Ectodermal cell (in vitro differentiated cells): Measurements from ENCODE around the gene EML2.

Experiments used
- H3K27ac ChIP-seq: 2 replicates; pipeline ENCODE4 v1.7.0; 2013; ENCODE audit warnings: mild to moderate bottlenecking, low read depth, low read length; ENCODE audit not compliant: insufficient read depth, poor library complexity, severe bottlenecking
- H3K27me3 ChIP-seq: 2 replicates; pipeline ENCODE4 v1.7.0; 2013; ENCODE audit warnings: mild to moderate bottlenecking, low read length; ENCODE audit not compliant: insufficient read depth, control insufficient read depth, poor library complexity, severe bottlenecking
- H3K36me3 ChIP-seq: one replicate; pipeline ENCODE4 v1.7.0; 2013; ENCODE audit warnings: low read length; ENCODE audit not compliant: control insufficient read depth, insufficient read depth
- H3K4me1 ChIP-seq: one replicate; pipeline ENCODE4 v1.7.0; 2013; ENCODE audit warnings: low read length; ENCODE audit not compliant: control insufficient read depth, insufficient read depth
- H3K4me3 ChIP-seq: 2 replicates; pipeline ENCODE4 v1.7.0; 2013; ENCODE audit warnings: low read depth, low read length, control low read depth; ENCODE audit not compliant: insufficient read depth
- H3K9me3 ChIP-seq: 2 replicates; pipeline ENCODE4 v1.7.0; 2013; ENCODE audit warnings: mild to moderate bottlenecking, low read length, moderate library complexity; ENCODE audit not compliant: control insufficient read depth
- WGBS, 2 experiments: methylation state at CpG; one replicate each; pipeline ENCODE4 v1.1.7; 2013; ENCODE audit warnings: missing lambda C conversion rate in 2 of 2; 5-methylcytosine and 5-hydroxymethylcytosine counted together

EML2 gene

DNA sequence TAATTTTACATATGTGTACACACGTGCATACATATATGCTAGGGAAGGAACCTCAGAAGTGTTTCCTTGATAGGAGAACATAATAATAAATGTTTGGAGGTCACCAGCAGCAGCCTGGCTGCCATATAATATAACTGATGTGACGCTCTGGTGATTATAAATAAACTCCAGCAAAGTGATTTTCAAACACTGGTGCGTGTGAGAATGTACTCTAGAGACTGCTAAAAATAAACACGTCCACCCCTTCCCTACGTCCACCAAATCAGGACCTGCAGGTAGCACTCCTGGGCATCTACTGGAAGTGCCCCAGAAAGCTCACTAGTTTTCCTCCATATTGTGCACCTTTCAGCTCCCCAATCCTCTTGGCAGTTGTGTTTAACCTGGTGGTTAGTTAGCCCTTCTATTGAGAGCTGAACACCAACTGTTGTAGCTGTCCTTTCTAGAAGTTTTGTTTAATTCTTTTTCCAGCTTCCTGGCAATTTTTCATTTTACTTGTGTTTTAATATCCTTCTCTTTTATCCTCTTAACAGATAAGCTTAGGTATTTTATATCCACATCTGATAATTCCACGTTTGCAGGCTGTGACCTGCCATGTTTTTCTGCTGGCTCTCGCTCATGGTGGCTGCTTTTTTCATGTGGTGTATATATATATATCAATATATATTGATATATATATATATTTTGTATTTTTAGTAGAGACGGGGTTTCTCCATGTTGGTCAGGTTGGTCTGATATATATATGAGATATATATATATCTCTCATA lies 67.6 kb downstream of the EML2 start:
- WGBS, 2 experiments = 94 to 96% methylated on average over 5 of the region's 8 CpGs
- Histone ChIP-seq H3K27ac (no peak overlapping the region), H3K36me3 (no peaks in the 10 kb centered on the region), H3K27me3 (no peaks in the 10 kb centered on the region), H3K4me3 (no peak overlapping the region), H3K4me1 (no peaks in the 10 kb centered on the region), H3K9me3 (no peaks in the 10 kb centered on the region)

DNA sequence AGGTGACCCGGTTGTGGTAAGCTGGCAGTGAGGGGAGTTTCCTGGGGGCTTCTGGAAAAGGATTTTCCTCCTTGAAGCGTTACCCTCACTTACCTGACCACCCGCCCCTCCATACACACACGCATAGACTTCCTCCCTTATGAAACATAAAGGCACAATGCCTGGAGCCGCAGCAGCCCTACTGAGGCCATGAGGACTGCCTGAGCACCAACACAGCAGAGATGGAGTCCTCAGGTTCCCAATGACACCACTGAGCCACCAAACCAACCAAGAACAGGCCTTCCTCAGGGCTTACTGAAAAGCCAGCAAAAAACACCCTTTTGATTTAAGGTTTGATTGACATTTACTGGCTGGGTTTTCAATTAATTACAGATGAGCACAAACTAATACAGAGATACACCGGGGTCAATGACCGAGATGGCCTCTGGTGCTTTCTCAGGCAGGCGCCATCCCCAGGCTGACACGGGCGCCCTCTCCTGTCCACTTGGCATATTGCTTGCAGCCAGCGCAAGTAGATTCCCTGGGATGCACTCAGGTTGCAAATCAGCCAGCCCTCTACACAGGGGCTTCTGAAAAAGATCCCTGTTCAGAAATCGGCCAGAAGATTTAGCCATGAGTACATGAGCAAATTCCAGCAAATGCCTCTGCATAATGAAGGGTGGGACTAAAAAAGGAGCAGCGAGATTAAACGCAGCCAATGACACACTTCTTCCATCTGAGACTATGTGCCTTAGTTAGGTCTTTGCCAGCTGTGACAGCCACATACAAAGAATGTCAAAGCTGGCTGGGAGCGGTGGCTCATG lies 69.4 kb downstream of the EML2 start:
- 51 to 55% methylated on average over 14 to 15 of the region's 15 CpGs for WGBS, 2 experiments
- Histone ChIP-seq H3K27me3 (no peaks in the 10 kb centered on the region), H3K9me3 (no peaks in the 10 kb centered on the region), H3K4me3 (no peak overlapping the region), H3K27ac (no peak overlapping the region), H3K4me1 (no peaks in the 10 kb centered on the region), H3K36me3 (no peaks in the 10 kb centered on the region)

DNA sequence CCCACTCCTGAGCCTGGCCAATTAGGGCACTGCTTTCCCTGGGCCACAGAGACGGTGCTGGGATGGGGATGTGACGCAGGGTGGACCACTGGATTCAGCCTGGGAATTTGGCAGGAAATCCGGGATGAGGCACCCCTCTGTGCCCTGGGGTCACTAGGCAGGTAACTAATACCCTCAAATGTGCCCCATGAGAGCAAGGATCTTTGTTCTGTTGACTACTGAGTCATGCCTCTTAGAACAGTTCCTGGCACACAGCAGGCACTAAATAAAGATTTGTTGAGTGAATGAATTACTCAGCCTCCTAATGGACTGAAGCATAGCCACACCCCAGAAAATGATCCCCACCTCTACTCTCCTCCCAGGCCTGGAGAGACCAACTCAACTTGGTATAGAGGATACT lies 70.5 kb downstream of the EML2 start:
- 86 to 88% methylated on average over 3 of the region's 3 CpGs for WGBS, 2 experiments
- H3K4me3 ChIP-seq = no peak overlapping the region
- no peaks in the 10 kb centered on the region for H3K36me3 ChIP-seq
- no peaks in the 10 kb centered on the region for H3K27me3 ChIP-seq
- H3K9me3 ChIP-seq = no peaks in the 10 kb centered on the region
- H3K4me1 ChIP-seq = no peaks in the 10 kb centered on the region
- no peak overlapping the region for H3K27ac ChIP-seq

DNA sequence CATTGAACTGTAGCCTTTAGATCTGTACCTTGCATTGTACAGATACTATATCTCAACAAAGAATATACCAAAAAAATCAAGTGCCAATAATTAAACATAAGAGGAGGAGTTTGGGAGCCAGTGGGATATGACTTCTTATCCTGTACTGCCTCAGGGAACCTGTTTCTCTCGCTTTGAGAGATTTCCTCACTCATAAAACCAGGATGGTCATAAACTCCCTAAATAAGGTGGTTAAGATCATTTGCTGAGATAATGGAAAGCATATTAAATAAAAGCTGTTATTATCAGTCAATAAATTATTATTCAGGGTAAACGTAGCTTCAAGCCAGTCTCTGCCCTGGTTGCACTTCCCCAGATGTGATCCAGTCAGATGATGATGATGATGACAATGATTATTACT lies 71.6 kb downstream of the EML2 start:
- no peaks in the 10 kb centered on the region for H3K9me3 ChIP-seq
- H3K27ac ChIP-seq = no peak overlapping the region
- H3K4me1 ChIP-seq = no peaks in the 10 kb centered on the region
- H3K36me3 ChIP-seq = no peaks in the 10 kb centered on the region
- no peaks in the 10 kb centered on the region for H3K27me3 ChIP-seq
- 86 to 100% methylated on average over 2 of the region's 2 CpGs for WGBS, 2 experiments
- no peak overlapping the region for H3K4me3 ChIP-seq

GRCh38 chr19:45564131-45564780 lies 74.9 kb downstream of the EML2 start:
- no peak overlapping the region for H3K27ac ChIP-seq
- no peaks in the 10 kb centered on the region for H3K27me3 ChIP-seq
- no peak overlapping the region for H3K4me3 ChIP-seq
- WGBS, 2 experiments = 29 to 31% methylated on average over 5 of the region's 5 CpGs
- H3K4me1 ChIP-seq = no peaks in the 10 kb centered on the region
- H3K36me3 ChIP-seq = no peaks in the 10 kb centered on the region
- no peaks in the 10 kb centered on the region for H3K9me3 ChIP-seq

- 84 to 93% methylated on average over 11 of the region's 11 CpGs for WGBS, 2 experiments
- no peaks in the 10 kb centered on the region for H3K4me1 ChIP-seq
Measured at GRCh38 chr19:45560686-45561085, 78.5 kb downstream of the EML2 start.

DNA sequence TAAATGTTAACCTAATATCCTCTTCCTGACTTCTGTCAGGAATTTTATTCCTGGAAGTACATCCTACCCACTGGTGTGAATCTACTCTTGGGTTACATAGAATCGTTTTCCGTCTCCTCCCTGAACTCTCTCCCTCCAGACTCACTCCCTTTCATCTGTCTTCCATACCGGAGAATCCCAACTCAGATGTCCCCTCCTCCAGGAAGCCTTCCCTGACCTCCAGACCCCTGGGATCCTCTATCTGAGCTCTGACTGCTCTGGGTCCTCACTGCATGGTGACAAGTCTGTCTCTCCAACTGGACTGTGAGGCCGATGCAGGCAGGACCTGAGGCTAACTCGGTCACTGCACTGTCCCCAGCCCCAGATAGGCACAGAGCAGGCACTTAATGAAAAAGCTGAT lies 79.2 kb downstream of the EML2 start:
- WGBS, 2 experiments = 91 to 93% methylated on average over 5 of the region's 5 CpGs

More at GRCh38 chr19:45560686-45561085, 78.5 kb downstream of the EML2 start:
- H3K4me3 ChIP-seq = no peak overlapping the region
- H3K36me3 ChIP-seq = no peaks in the 10 kb centered on the region
- no peak overlapping the region for H3K27ac ChIP-seq
- no peaks in the 10 kb centered on the region for H3K27me3 ChIP-seq
- H3K9me3 ChIP-seq = no peaks in the 10 kb centered on the region

More for the DNA sequence above, 79.2 kb downstream of the EML2 start:
- no peaks in the 10 kb centered on the region for H3K4me1 ChIP-seq
- H3K9me3 ChIP-seq = no peaks in the 10 kb centered on the region
- no peaks in the 10 kb centered on the region for H3K27me3 ChIP-seq
- H3K4me3 ChIP-seq = no peak overlapping the region
- no peak overlapping the region for H3K27ac ChIP-seq
- no peaks in the 10 kb centered on the region for H3K36me3 ChIP-seq
